K562 (cell line): ENCODE results near the gene UFC1. TPM values are rescaled to one million over a fixed set of nuclear protein-coding genes. Genes with fewer than 3 reads are reported as not detected.

Source experiments
- ARID1B ChIP-seq: fragments of 450-650 bp; IDR thresholded peaks from 2 replicates; pipeline ENCODE4 v1.6.1; 2016; ENCODE audit warnings: antibody characterized with exemption, mild to moderate bottlenecking, inconsistent platforms
- C11orf30 ChIP-seq: fragments of 450-650 bp; IDR thresholded peaks from 2 replicates; pipeline ENCODE4 v1.6.1; 2016; ENCODE audit warnings: low read depth, mild to moderate bottlenecking
- CEBPG ChIP-seq, 3 experiments: fragments of 200-800 bp in 1 of 3; sonication (Bioruptor generic) in 1 of 3; sonication (generic) in 1 of 3; formaldehyde crosslinking in 1 of 3; IDR thresholded peaks in 2 of 3; conservative IDR thresholded peaks in 1 of 3; 2 replicates each; pipeline versions ENCODE4 v1.6.1 to v1.8.0; 2016 to 2022; ENCODE audit warnings: missing compliant biosample characterization in 2 of 3, missing genetic modification characterization in 2 of 3, mild to moderate bottlenecking in 1 of 3, missing genetic modification reagents in 1 of 3
- CTCFL ChIP-seq: IDR thresholded peaks from 2 replicates; pipeline ENCODE4 v1.6.1; 2011; ENCODE audit warnings: borderline replicate concordance, low read depth, mild to moderate bottlenecking, moderate library complexity, low read length; ENCODE audit not compliant: insufficient read depth, poor library complexity, severe bottlenecking
- NR0B1 ChIP-seq: fragments of 450-650 bp; IDR thresholded peaks from one replicate; pipeline ENCODE4 v1.6.1; 2018; ENCODE audit warnings: mild to moderate bottlenecking, moderate library complexity; ENCODE audit not compliant: partially characterized antibody
- PCBP1 ChIP-seq: fragments of 200-400 bp; formaldehyde crosslinking; IDR thresholded peaks from 2 replicates; pipeline ENCODE4 v1.6.1; 2018; ENCODE audit warnings: mild to moderate bottlenecking, low read depth, low read length; ENCODE audit not compliant: poor library complexity, severe bottlenecking
- RCOR1 ChIP-seq, 2 experiments: IDR thresholded peaks; 2 replicates each; pipeline ENCODE4 v1.6.1; 2012; ENCODE audit warnings: low read depth in 2 of 2, low read length in 2 of 2, borderline replicate concordance in 1 of 2, improper control_type of control experiment in 1 of 2
- polyA plus RNA-seq, 8 experiments: library from polyadenylated mRNA; depleted of rRNA in 4 of 8; stranded (reverse) in 5 of 8; unstranded in 3 of 8; fragments of >200 nt; fragmentation: Nextera tagmentation in 2 of 8; fragmentation: Illumina TruSeq in 1 of 8; extraction: Ambion mirVana in 2 of 8; extraction: Trizol in 1 of 8; gene quantifications; 2 replicates each; pipeline versions ENCODE4 v1.2.1 to v1.2.3, GENCODE V29; 2011 to 2014; ENCODE audit warnings: inconsistent platforms in 1 of 8, missing spikeins in 1 of 8
- total RNA-seq, 7 experiments: library from RNA; depleted of rRNA in 6 of 7; stranded (reverse); fragments of >200 nt in 6 of 7; fragmentation: Illumina TruSeq in 2 of 7; extraction: Trizol in 2 of 7; gene quantifications; 2 replicates each; pipeline versions ENCODE4 v1.2.1 to v1.2.3, GENCODE V29; 2011 to 2021; ENCODE audit warnings: low replicate concordance in 1 of 7

UFC1 gene
- total and polyA plus RNA-seq, 9 of the 15 experiments (the other 6 are each of a cell fraction or from before 2014, with no cell fraction given): 92.8 to 220 (median 161) TPM

- no peak for TF ChIP-seq NR0B1
- TF ChIP-seq CTCFL: no peak
- no peak for TF ChIP-seq C11orf30
- no peak for TF ChIP-seq RCOR1 (IDR thresholded peaks at IDR 0.05; ENCODE audit: borderline replicate concordance in 1 of 2, low read depth in 2 of 2, low read length in 2 of 2)
- TF ChIP-seq CEBPG (CRISPR knock-in tag; IDR thresholded peaks at IDR 0.05): no peak
- TF ChIP-seq CEBPG (tag; conservative IDR thresholded peaks at IDR 0.05 in 1 of 2, IDR thresholded peaks at IDR 0.05 in 1 of 2): no peak
- no peak for TF ChIP-seq ARID1B
- TF ChIP-seq PCBP1: no peak
Observed at GRCh38 chr1:161121834-161122233, 31.9 kb upstream of the UFC1 start (continued).
